Ureter (tissue), 1 donor: ENCODE results near the gene DRD4. TPM values are rescaled to one million over a fixed set of nuclear protein-coding genes. Genes with fewer than 3 reads are reported as not detected.
"Not testable (repeated sequence)": the region's sequence is repeated elsewhere in the genome, so short reads cannot be mapped to it uniquely, and the experiment has no call there.

Experiments
- DNase-seq: peaks from one replicate; pipeline ENCODE4 v3.0.0-alpha.2; 2020; ENCODE audit warnings: low spot score
- total RNA-seq: library from RNA; stranded (reverse); gene quantifications from one replicate; pipeline ENCODE4 v1.2.4, GENCODE V29; 2023
- donor health status: DM: yes; HTN: yes; CAD: no.

DRD4 gene
- total RNA-seq, 1 donor from 2014 or later: 2.6 TPM

DNA sequence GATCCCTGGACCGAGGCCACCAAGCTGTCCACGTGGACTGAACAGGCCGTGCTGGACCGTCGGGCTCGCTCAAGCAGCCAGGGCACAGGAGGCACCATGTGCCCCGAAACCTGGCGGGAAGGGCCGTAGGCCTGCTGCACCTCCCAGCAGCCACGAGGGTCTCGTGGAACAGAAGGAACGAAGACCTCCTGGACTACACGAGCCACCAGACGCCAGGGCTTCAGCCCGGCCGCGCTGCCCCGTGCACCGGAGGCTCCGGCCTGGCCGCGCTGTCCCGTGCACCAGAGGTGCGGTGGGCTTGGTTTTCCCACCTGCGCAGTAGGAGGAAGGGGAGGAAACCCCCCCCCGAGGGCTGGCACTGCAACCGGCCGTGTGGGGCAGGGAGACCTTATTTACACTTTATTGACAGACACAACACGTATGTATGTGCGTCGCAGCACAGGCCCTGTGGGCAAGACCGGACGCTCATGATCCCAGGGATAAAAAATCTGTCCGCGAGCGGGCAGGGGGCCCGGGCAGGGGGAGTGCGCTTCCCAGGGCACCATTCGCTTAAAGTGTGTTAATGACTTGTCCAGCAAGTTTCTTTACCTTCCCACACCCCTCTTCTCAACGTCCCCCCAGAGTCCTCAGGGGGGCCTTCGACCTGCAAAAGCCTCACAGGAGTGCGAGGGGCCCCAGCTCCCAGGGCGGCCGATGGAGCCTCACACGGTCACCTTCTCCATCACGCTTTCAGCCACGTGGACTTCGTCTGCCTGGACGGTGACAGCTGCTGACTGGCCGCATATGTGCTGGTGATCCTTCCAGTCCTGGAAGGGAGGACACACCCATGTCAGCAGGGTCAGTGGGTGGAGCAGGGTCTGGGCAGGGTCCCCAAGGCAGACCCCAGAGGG, 7.0 kb downstream of the DRD4 start:
- DNase-seq: no peak

DNA sequence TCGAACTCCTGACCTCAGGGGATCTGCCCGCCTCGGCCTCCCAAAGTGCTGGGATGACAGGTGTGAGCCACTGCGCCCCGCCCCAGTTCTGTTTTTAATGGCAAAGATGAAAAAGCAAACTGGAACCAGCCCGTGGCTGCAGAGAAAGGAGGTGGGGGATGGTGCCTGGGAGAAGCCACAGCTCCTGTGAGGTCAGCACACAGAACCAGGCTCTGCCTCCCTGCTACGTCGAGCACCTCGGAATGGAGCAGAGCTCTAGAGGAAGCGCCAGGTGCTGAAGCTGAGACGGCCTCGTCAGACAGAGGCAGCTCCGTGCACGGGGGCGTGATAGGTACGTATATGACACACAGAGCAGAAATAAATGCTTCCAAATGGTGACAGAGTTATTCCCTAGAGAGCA, 8.5 kb downstream of the DRD4 start:
- no peak for DNase-seq

DNA sequence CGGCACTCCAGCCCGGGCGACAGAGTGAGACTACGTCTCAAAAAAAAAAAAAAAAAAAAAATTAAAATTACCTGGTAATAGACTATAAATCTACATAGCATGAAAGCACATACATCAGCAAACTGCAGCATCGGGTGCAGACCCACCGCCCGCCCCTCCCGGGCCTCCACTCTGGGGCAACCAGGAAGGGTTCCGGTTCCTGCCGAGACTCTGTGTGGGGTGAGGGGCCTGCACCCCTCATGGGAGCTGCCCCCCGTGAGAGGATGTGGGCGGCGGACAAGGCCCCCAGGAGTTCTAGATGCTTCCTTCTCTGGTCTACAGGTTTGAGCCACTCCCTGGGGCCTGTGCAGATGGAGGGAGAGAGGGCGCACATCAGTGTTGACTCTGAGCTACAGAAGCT, 9.1 kb downstream of the DRD4 start:
- no peak for DNase-seq

DNA sequence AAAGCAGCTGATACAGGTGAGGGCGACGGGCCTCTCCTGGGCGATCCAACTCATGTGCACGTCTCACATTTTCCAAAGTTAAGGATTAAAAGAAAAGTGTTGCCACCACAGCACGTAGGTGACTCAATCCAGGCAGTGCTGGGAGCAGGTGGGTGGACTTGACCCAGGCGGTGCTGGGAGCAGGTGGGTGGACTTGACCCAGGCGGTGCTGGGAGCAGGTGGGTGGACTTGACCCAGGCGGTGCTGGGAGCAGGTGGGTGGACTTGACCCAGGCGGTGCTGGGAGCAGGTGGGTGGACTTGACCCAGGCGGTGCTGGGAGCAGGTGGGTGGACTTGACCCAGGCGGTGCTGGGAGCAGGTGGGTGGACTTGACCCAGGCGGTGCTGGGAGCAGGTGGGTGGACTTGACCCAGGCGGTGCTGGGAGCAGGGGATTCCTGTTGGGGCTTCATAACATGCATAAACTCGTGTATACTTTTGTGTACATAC, 10.6 kb downstream of the DRD4 start:
- DNase-seq: not testable (repeated sequence)

DNA sequence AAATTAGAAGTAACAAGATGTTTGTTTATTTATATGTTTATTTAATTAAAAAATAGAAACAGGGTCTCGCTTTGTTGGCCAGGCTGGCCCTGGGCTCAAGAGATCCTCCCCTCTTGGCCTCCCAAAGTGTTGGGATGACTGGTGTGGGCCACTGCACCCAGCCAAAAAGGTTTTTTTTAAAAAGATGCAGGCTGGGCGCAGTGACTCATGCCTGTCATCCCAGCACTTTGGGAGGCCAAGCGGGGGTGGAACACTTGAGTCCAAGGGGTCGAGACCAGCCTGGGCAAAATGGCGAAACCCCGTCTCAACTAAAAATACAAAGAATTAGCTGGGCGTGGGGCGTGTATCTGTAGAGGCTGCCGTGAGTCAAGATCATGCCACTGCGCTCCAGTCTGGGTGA, 13.4 kb downstream of the DRD4 start:
- no peak for DNase-seq

DNA sequence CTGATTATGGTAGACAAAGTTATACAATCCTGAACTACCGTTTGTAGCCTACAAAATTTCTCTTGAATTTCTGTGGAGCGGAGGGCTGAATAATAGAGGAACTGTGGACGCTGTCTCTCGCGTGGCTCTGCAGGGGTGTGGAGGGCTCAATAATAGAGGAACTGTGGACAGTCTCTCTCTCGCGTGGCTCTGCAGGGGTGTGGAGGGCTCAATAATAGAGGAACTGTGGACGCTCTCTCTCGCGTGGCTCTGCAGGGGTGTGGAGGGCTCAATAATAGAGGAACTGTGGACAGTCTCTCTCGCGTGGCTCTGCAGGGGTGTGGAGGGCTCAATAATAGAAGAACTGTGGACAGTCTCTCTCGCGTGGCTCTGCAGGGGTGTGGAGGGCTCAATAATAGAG, 16.1 kb downstream of the DRD4 start:
- DNase-seq: not testable (repeated sequence)

DNA sequence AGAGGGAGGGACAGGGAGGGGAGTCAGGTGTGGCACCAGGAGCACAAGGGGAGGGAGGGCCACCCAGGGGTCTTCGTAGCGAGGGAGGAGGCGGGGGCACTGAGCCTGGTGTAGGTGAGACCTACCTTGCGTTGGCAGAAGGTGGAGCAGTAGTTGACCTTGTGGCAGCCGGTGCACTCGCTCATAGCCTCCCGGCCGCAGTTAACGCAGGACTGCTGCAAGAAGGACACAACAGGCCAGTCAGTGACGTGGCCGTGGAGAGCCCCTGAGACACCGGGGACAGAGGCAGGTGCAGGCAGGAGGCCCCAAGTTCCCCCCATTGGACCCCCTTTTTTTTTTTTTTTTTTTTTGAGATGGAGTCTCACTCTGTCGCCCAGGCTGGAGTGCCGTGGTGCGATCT, 16.8 kb downstream of the DRD4 start:
- no peak for DNase-seq

DNA sequence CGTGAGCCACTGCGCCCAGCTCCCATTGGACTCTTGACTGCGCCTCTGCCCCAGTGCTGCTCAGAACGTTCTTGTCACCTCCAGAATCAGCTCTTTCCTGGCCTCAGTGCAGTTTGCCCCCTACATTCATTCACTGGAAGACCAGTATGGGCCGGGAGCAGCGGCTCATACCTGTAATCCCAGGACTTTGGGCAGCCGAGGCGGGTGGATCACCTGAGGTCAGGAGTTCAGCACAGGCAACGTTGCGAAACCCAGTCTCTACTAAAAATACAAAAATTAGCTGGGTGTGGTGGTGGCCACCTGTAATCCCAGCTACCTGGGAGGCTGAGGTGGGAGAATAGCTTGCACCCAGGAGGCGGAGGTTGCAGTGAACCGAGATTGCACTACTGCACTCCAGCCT, 17.4 kb downstream of the DRD4 start:
- DNase-seq: not testable (repeated sequence)

DNA sequence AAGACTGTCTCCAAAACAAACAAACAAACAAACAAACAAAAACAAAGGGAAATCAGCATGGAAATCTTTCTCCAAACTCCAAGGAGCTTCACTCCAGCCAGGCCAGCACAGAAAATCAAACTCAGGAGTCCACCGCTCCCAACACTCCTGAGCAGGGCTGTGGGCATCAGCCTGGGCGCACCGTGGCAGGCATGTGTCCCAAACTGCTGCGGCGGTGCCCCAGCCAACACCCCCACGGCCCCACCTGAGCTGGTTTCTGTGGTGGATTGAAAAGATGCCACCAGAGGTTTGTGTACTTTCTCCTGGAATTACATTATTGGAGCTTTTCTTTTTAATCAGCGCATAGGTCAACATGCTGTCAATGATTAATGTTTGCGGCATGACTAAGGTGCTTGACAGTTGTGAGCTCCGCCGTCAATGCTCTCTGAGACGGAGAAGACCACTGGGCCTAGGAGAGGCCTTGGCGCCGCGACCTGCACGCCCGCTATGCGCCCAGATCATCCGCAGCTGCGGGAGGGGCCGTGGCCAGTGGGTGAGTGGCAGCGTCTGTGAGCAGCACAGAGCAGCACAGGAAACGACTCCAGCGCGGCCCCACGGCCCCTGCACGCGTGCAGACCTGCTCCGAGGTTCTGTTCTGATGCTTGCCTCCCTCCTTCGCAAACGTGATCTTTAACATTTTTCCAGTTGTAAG, 18.1 kb downstream of the DRD4 start:
- no peak for DNase-seq

DNA sequence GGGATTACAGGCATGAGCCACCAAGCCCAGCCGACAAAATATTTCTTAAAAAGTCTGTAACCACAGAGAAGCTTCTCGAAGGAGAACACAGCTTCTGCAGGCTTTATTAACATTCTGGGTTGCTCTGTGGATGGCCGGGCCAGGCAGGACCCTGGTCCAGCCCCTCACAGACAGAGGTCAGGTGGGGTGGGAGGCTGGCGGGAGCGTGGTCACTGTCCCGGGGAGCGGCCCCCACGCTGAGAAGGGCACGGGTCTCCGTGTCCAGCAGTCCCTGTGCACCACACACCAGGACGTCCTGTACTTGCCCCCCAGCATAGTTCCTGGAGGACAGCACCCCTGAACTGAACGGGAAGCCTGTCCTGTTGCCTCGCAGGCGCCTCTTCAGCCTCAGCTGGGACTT, 19.4 kb downstream of the DRD4 start:
- DNase-seq: no peak

DNA sequence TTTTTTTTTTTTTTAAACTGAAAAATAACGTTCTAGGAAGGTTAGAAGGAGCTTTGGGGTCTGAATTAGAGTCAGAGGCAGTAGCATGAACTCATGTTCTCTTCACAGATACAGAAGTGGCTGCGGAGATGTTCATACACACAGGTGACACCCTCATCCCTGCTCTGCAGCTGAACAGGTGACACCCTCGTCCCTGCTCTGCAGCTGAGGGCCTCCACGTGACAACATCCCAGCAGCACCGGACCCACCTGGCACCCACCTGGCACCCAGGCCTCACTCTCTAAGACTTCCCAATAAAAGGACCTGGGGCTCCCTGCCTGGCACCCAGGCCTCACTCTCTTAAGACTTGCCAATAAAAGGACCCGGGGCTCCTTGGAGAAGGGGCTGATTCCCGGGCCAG, 19.8 kb downstream of the DRD4 start:
- DNase-seq: no peak

DNA sequence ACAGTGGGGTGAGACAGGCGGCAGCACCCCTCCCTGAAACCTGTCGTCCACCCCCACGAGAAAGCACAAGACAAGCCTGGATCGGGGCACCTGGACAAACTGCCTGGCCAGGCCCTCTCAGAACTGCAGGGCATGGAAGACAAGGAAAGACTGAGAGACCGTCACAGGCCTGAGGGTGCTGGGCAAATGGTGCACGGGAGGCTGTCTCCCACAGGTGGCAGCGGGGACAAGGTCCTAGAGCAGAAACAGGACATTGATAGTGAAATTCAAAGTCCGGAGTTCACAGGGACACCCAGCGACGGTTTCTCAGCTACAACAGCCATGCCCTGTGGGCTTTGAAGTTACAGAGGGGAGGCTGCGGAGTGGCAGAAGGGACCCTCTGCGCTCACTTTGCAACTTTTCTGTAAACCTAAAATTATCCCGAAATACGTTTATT, 20.6 kb downstream of the DRD4 start:
- no peak for DNase-seq

DNA sequence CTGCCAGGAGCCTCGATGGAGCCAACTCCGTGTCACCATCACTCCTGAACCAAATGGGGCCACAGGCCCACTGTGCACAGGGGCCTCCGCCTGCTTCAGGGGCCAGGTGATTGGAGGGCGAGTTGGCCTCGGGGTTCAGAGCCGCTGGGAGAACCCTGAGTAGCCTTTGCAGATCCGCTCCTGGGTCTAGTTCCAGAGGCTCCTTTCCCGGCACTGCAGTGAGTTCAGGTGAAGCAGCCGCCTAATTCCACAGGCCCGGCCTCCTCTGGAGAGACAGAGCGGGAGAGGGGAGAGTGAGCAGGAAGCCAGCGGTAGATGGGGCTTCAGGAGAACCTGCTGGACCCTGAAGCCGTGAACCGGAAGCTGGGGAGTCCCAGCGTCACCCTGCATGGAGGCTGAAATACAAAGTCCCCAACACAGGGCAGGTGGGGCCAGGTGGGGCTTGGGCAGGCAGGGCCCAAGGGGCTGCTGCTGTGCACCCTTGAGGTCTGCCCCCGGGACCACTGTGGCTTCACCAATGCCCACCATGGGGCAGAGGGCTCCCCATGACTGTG, 22.5 kb downstream of the DRD4 start:
- DNase-seq: no peak

DNA sequence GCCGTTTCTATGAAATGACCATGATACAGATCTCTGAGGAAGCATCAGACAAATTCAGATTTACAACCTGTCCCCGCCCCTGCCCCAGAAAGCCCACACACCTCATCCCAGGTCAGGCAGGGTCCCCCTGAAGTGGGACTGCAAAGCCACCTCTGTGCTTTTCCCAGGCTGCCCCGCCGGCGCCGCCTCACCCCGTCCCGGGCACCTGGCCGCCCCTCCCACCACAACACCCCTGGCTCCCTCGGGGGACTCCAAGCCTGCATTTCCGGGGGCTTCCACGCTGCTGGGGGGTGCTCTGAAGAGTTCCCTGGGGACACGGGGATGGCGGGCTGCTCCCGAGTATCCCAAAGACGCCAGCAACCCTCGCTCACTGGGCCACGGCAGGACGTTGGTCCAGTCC, 23.2 kb downstream of the DRD4 start:
- no peak for DNase-seq

DNA sequence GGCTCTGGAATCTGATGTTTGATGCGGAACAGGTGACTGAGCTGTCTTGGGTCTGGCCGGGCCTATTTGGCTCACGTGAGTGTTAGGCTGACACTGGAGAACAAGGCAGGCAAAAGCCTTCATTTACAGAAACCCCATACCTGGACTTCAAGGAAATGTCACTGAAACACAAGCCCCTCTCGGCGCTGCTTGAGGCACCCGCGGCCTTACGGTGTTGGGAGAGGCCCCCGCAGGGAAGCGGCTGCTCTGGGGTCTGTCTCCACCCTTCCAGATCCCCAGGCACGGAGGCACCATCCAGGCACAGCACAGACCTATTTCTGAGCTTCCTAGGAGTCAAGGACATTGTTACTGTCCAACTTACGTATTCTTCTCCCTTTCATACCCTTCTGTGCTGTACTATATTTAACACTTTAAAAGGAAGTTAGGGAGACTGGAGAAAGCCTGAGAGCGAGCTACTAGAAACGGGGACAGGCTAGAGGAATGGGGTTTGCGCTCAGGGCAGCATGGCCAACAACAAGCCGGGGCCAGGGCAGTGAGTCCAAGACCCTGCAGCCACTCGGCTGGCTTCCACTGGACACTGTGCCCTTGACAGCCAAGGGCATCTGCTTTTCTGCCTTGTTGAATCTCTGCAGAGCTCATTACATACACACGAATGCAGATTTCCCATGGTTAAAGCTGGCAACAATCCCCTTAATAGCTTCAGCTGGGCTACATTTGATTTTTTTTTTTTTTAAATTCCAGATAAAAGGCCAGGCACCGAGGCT, 23.8 kb downstream of the DRD4 start:
- DNase-seq: no peak

DNA sequence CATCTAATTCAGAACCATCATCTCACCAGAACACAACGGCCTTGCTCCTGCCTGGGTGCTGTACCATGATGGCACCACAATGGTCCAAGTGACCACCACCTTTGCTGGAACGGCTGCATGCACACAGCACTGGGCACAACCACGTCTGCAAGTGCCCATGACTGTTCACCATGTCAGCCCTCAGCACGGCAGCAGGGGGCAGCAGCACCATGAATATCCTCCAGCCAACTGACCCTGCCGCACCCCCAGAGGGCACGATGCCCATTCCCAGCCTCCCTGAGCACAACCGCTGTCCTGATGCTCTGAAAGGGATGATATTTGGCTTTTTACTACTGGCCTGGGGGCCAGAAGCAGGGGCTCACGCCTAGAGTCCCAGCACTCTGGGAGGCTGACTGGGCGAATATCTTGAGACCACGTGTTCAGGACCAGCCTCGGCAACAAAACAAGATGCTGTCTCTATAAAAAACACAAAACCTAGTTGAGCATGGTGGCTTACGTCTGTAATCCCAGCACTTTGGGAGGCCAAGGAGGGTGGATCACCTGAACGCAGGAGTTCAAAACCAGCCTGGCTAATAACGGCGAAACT, 25.7 kb downstream of the DRD4 start:
- DNase-seq: peak; percentile 61

DNA sequence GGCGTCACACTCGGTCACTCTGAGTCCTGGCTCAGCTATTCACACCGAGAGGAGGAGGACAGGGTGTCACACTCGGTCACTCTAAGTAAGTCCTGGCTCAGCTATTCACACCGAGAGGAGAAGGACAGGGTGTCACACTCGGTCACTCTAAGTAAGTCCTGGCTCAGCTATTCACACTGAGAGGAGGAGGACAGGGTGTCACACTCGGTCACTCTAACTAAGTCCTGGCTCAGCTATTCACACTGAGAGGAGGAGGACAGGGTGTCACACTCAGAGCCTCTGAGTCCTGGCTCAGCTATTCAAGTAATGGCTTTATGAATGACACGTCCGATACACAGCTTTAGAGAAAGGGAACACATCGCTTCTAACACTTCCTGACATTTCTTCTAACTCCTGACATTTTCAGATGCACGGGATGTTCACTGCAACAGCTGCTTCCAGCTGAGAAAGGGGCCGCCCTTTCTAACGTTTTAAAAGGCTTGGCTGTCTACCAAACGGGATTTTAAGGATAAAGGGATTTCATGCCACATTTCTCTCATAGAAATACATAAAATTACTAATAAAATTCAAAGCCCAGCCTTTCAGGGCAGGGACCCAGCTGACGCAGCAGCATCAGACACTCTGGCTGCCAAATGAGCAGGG, 28.1 kb downstream of the DRD4 start:
- no peak for DNase-seq

DNA sequence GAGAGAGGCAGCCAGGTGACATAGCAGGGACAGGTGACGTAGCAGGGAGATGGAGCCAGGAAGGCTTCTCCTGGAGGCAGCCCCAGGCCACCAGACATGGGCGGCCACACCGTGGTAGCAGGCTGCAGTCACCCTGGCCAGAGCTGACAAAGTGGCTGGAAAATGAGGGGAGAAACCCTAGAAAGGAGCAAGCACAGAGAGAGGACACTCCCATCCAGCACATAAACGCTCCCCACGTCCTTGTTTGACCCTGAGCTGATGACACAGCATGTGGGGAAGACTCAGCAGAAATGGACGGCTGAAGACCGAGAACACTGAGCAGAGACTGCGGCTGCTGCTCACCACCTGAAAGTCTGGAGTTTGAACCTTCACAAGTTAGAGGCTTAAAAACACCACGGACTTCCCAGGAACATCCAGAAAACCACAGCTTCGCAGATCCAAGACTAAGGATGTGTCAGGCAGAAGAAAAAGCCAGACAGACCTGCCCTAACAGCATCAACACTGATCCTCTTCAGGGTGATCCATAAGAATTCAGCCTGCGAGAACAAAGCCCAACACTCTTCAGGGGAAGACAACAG, 28.7 kb downstream of the DRD4 start:
- no peak for DNase-seq

DNA sequence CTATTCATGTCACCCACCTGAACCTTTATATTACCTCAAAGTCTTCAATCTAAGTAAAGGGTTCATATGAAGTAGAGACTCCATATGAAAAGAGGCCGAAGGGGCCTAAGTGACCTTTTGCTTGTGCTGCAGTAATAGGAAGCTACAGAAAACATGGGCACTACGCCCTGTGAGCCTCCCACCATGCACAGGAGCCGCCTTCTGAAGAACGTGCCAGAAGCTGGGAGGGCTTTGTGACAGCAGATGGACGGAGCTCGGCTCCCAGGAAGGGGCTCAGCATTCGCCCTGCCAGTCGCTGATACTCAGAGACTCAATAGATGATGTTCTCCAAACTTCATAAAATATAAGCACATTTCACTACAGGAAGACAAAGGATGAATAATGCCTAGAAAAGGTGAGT, 36.8 kb downstream of the DRD4 start:
- DNase-seq: no peak

DNA sequence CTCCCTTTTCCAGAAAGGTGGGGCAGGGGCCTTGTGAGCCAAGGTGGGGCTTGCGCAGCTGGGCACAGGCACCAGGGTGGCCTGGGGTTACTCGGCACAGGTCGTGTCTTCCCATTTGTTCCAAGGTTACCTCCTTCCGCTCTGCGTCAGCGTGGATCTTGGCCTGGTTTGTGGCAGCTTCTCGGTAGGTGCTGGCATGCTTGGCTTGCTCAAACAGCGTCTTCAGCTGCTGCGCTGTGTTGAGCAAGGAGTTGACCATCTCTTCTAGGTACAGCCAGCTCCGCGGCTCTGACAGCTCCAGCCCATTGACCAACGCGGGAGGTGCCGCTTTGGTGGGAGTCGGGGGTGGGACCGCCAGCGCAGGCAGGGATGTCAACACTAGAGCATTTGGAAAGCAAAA, 37.3 kb downstream of the DRD4 start:
- no peak for DNase-seq

DNA sequence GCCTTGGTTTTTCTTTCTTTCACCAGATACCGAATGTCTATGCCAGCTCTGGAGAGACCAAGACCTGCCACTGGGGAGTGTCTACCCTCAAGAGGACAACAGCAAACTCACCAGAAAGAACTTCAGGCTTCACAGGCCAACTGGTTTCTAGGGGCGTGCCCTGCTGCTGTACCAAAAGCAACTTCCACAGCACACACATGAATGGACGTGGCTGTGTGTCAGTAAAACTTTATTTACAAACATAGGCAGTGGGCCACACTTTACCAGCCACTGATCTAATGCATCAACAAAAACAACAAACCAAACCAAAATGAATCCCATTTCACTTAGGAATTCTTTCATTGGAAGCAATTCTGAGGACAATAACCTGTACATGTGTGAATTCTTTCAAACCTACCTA, 41.2 kb downstream of the DRD4 start:
- no peak for DNase-seq
